Liver (tissue), 9 donors: Measurements from ENCODE around the gene C4orf54. TPM values are rescaled to one million over a fixed set of nuclear protein-coding genes. Genes with fewer than 3 reads are reported as not detected.

ENCODE experiments used
- DNase-seq: peaks from one replicate; pipeline ENCODE4 v3.0.0-alpha.2; 2017; ENCODE audit warnings: low spot score
- H3K27ac ChIP-seq, 2 donors: one replicate each; pipeline ENCODE4 v1.7.0; 2013; ENCODE audit warnings: inconsistent platforms in 2 of 2, low read length in 2 of 2, control low read depth in 1 of 2, low read depth in 1 of 2, mild to moderate bottlenecking in 1 of 2
- H3K27me3 ChIP-seq, 4 donors: one replicate each; pipeline versions ENCODE4 v1.6.1 to v1.7.0; 2013; ENCODE audit warnings: low read length in 3 of 4, inconsistent platforms in 1 of 4, mild to moderate bottlenecking in 1 of 4, moderate library complexity in 1 of 4; ENCODE audit not compliant: control insufficient read depth in 4 of 4, insufficient read depth in 4 of 4
- H3K36me3 ChIP-seq, 4 donors: one replicate each; pipeline versions ENCODE4 v1.6.1 to v1.7.0; 2013; ENCODE audit warnings: low read length in 3 of 4, mild to moderate bottlenecking in 3 of 4, low read depth in 1 of 4, moderate library complexity in 1 of 4; ENCODE audit not compliant: control insufficient read depth in 4 of 4, insufficient read depth in 3 of 4
- H3K4me1 ChIP-seq, 4 donors: one replicate each; pipeline versions ENCODE4 v1.6.1 to v1.7.0; 2013; ENCODE audit warnings: low read length in 3 of 4, mild to moderate bottlenecking in 3 of 4, moderate library complexity in 1 of 4; ENCODE audit not compliant: control insufficient read depth in 4 of 4, insufficient read depth in 4 of 4
- H3K4me3 ChIP-seq, 3 donors: one replicate each; pipeline versions ENCODE4 v1.6.1 to v1.7.0; 2013; ENCODE audit warnings: low read length in 3 of 3, control low read depth in 1 of 3, low read depth in 1 of 3, mild to moderate bottlenecking in 1 of 3
- H3K9ac ChIP-seq, 2 donors: one replicate each; pipeline ENCODE4 v1.7.0; 2013; ENCODE audit warnings: low read length in 2 of 2, mild to moderate bottlenecking in 2 of 2, moderate library complexity in 2 of 2, control low read depth in 1 of 2, low read depth in 1 of 2
- H3K9me3 ChIP-seq, 4 donors: one replicate each; pipeline versions ENCODE4 v1.6.1 to v1.7.0; 2013; ENCODE audit warnings: low read length in 3 of 4; ENCODE audit not compliant: control insufficient read depth in 4 of 4
- ATF3 ChIP-seq: IDR thresholded peaks from 2 replicates; pipeline ENCODE4 v1.6.1; 2016; ENCODE audit warnings: antibody characterized with exemption
- CTCF ChIP-seq: fragments of 150-350 bp; IDR thresholded peaks from 2 replicates; pipeline ENCODE4 v1.5.1; 2017; ENCODE audit warnings: improper control_type of control experiment, low read depth, low read length; ENCODE audit not compliant: missing input control
- FOXA1 ChIP-seq: IDR thresholded peaks from 2 replicates; pipeline ENCODE4 v1.6.1; 2016; ENCODE audit warnings: antibody characterized with exemption
- FOXA2 ChIP-seq: IDR thresholded peaks from 2 replicates; pipeline ENCODE4 v1.6.1; 2016; ENCODE audit warnings: antibody characterized with exemption
- HNF4A ChIP-seq, 2 donors: conservative IDR thresholded peaks; 2 replicates each; pipeline ENCODE4 v1.6.1; 2016; ENCODE audit warnings: antibody characterized with exemption in 2 of 2, mild to moderate bottlenecking in 2 of 2
- HNF4G ChIP-seq: IDR thresholded peaks from 2 replicates; pipeline ENCODE4 v1.6.1; 2016; ENCODE audit warnings: antibody characterized with exemption
- JUND ChIP-seq, 2 donors: IDR thresholded peaks; 2 replicates each; pipeline ENCODE4 v1.6.1; 2016; ENCODE audit warnings: antibody characterized with exemption in 2 of 2
- MAX ChIP-seq: IDR thresholded peaks from 2 replicates; pipeline ENCODE4 v1.6.1; 2016; ENCODE audit warnings: antibody characterized with exemption
- NR2F2 ChIP-seq: IDR thresholded peaks from 2 replicates; pipeline ENCODE4 v1.6.1; 2016; ENCODE audit warnings: antibody characterized with exemption
- RAD21 ChIP-seq, 2 donors: IDR thresholded peaks; 2 replicates each; pipeline ENCODE4 v1.6.1; 2016; ENCODE audit warnings: antibody characterized with exemption in 2 of 2, mild to moderate bottlenecking in 2 of 2
- REST ChIP-seq: IDR thresholded peaks from 2 replicates; pipeline ENCODE4 v1.6.1; 2016; ENCODE audit warnings: antibody characterized with exemption, mild to moderate bottlenecking
- SP1 ChIP-seq: IDR thresholded peaks from 2 replicates; pipeline ENCODE4 v1.6.1; 2018; ENCODE audit warnings: antibody characterized with exemption, mild to moderate bottlenecking
- YY1 ChIP-seq: IDR thresholded peaks from 2 replicates; pipeline ENCODE4 v1.6.1; 2016; ENCODE audit warnings: antibody characterized with exemption, mild to moderate bottlenecking
- ZBTB33 ChIP-seq: IDR thresholded peaks from 2 replicates; pipeline ENCODE4 v1.6.1; 2016; ENCODE audit warnings: antibody characterized with exemption
- WGBS: extraction: QIAGEN DNeasy Blood & Tissue Kit; methylation state at CpG from one replicate; pipeline ENCODE4 v1.1.7; 2013; 5-methylcytosine and 5-hydroxymethylcytosine counted together
- polyA plus RNA-seq, 2 donors: library from polyadenylated mRNA; stranded (reverse) in 1 of 2; unstranded in 1 of 2; fragments of 200-250 nt in 1 of 2; fragments of >200 nt in 1 of 2; fragmentation: Nextera tagmentation in 1 of 2; extraction: Ambion mirVana in 1 of 2; gene quantifications; one replicate each; pipeline versions ENCODE4 v1.2.1 to v1.2.3, GENCODE V29; 2013 to 2015
- total RNA-seq, 2 donors: library from RNA; depleted of rRNA; stranded (reverse); fragments of >200 nt; gene quantifications; one replicate each; pipeline ENCODE4 v1.2.3, GENCODE V29; 2014
- donor health status: healthy.
- donor health status: healthy.
- donor health status: healthy.
- donor health status: healthy.
- donor health status: healthy.

The C4orf54 gene
- total RNA-seq (under 1 TPM in 1 of 2 donors, not detected in 1; under 0.01 TPM), polyA plus RNA-seq (not detected)

GRCh38 chr4:99657798-99658197 lies at the start of gene C4orf54:
TSS of gene C4orf54 (minus strand) at chr4:99657828. CDS start at chr4:99654648, 3,180 bp downstream.
- 89% methylated on average over 1 of the region's 1 CpG for WGBS
- H3K9me3 ChIP-seq: no peaks in the 10 kb centered on the region
- H3K4me3 ChIP-seq: no peak within 1 kb of the TSS

GRCh38 chr4:99705891-99706290 lies 48.3 kb upstream of the C4orf54 start:
- no peak for TF ChIP-seq HNF4A (conservative IDR thresholded peaks at IDR 0.05)
- no peak for TF ChIP-seq RAD21 (IDR thresholded peaks at IDR 0.05)
- TF ChIP-seq HNF4G: no peak
- Histone ChIP-seq H3K36me3 (no peaks in the 10 kb centered on the region), H3K9ac (no peak overlapping the region), H3K4me1 (no peaks in the 10 kb centered on the region), H3K27me3 (no peaks in the 10 kb centered on the region), H3K9me3 (no peaks in the 10 kb centered on the region), H3K4me3 (no peak overlapping the region), H3K27ac (no peak overlapping the region)
- WGBS: 96% methylated on average over 2 of the region's 2 CpGs
- no peak for DNase-seq

More at GRCh38 chr4:99657798-99658197, at the start of gene C4orf54:
- DNase-seq: no peak
- Histone ChIP-seq H3K4me1 (no peaks in the 10 kb centered on the region), H3K9ac (no peak within 1 kb of the TSS), H3K36me3 (no peaks in the 10 kb centered on the region), H3K27me3 (no peaks in the 10 kb centered on the region), H3K27ac (no peak within 1 kb of the TSS)
- TF ChIP-seq YY1 (no peak), FOXA2 (no peak), NR2F2 (no peak), SP1 (no peak), CTCF (no peak)

GRCh38 chr4:99696801-99697200 lies 39.2 kb upstream of the C4orf54 start:
- WGBS: 91% methylated on average over 3 of the region's 3 CpGs
- H3K27me3 ChIP-seq: no peaks in the 10 kb centered on the region
- no peak overlapping the region for H3K4me3 ChIP-seq
- no peak overlapping the region for H3K9ac ChIP-seq
- TF ChIP-seq YY1 (no peak), JUND (IDR thresholded peaks at IDR 0.05) (no peak), FOXA1 (no peak), ZBTB33 (no peak), RAD21 (IDR thresholded peaks at IDR 0.05) (no peak), FOXA2 (no peak), SP1 (no peak)
- no peaks in the 10 kb centered on the region for H3K4me1 ChIP-seq
- no peak for DNase-seq
- H3K27ac ChIP-seq: no peak overlapping the region
- no peaks in the 10 kb centered on the region for H3K9me3 ChIP-seq
- H3K36me3 ChIP-seq: no peaks in the 10 kb centered on the region

- peaks cover 0 to 3% (median 0%) of the 10 kb centered on the region in 4 donors for H3K9me3 ChIP-seq
- no peaks in the 10 kb centered on the region for H3K36me3 ChIP-seq
- WGBS: 86% methylated on average over 1 of the region's 1 CpG
- no peak overlapping the region for H3K9ac ChIP-seq
- no peaks in the 10 kb centered on the region for H3K4me1 ChIP-seq
- no peak overlapping the region for H3K4me3 ChIP-seq
- H3K27ac ChIP-seq: no peak overlapping the region
- DNase-seq: no peak
- H3K27me3 ChIP-seq: no peaks in the 10 kb centered on the region
- TF ChIP-seq ATF3: no peak
- TF ChIP-seq REST: no peak
- no peak for TF ChIP-seq MAX
- TF ChIP-seq SP1: no peak
- no peak for TF ChIP-seq YY1
- no peak for TF ChIP-seq NR2F2
- no peak for TF ChIP-seq FOXA1
- TF ChIP-seq RAD21 (IDR thresholded peaks at IDR 0.05): no peak
- TF ChIP-seq FOXA2: no peak
Observed at GRCh38 chr4:99693140-99693539, 35.5 kb upstream of the C4orf54 start.
